Measurements from ENCODE around the gene ARSD.

ARSD gene

DNA sequence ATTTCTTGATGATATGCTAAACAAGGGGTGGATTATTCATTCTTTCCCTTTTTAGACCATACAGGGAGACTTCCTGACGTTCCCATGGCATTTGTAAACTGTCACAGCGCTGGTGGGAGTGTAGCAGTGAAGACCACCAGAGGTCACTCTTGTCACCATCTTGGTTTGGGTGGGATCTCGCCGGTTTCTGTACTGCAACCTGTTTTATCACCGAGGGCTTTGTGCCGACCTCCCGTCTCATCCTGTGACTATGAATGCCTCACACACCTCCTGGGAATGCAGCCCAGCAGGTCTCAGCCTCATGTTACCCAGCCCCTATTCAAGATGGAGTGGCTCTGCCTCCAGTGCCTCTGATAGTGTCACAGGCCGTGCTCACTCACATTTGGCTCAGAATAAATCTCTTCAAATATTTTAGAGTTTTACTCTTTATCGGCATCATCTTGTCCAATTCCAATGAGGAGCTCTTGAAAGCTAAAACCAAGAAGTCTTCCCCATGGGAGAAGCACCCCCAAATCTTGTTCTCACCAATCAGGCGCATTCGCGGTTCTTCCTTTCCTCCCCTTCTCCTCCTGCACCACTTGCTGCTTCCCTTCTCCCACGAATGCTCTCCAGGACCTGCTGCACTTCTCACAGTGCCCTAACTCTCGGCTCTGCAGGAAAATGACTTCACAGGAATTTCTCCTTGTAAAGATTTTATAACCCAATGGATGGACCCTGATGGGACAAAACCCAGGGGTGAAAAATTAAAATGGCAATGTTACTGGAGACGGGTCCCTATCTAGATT lies 39.2 kb downstream of the ARSD start:
- H3K4me3 ChIP-seq (ENCODE audit: low read depth, low read length) = peak overlapping the region; percentile 68
- DNase-seq (ENCODE audit: low read depth) = peak; percentile 51
- TF ChIP-seq, protein P1, sequence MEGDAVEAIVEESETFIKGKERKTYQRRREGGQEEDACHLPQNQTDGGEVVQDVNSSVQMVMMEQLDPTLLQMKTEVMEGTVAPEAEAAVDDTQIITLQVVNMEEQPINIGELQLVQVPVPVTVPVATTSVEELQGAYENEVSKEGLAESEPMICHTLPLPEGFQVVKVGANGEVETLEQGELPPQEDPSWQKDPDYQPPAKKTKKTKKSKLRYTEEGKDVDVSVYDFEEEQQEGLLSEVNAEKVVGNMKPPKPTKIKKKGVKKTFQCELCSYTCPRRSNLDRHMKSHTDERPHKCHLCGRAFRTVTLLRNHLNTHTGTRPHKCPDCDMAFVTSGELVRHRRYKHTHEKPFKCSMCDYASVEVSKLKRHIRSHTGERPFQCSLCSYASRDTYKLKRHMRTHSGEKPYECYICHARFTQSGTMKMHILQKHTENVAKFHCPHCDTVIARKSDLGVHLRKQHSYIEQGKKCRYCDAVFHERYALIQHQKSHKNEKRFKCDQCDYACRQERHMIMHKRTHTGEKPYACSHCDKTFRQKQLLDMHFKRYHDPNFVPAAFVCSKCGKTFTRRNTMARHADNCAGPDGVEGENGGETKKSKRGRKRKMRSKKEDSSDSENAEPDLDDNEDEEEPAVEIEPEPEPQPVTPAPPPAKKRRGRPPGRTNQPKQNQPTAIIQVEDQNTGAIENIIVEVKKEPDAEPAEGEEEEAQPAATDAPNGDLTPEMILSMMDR (IDR thresholded peaks at IDR 0.05; ENCODE audit: low read depth, low read length) = peak; percentile 31

DNA sequence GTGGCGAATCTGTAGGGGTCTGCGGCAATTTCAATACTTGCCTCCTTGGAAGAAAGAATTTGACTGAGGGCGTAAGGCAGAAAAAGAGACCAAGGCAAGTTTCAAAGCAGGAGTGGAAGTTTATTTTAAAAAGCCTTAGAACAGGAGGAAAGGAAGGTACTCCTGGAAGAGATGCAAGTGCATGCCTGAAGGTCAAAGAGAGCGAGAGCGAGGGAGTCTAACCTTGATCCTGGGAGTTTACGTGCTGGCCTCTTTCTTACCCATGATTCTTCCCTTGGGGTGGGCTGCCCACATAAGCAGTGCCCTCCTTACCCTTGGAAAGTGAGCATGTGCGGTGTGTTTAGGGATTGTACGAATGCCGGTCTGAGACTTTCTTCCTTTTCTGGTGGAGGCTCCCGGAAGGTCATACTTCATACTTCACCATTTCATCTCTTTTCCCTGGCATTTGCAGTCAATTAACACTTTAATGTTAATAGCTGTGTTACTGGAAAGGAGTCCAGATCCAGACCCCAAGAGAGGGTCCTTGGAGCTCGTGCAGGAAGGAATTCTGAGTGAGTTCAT lies 40.0 kb downstream of the ARSD start:
- TF ChIP-seq, protein P2, sequence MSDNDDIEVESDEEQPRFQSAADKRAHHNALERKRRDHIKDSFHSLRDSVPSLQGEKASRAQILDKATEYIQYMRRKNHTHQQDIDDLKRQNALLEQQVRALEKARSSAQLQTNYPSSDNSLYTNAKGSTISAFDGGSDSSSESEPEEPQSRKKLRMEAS (IDR thresholded peaks at IDR 0.05; ENCODE audit: low read depth, low read length) = no peak
- TF ChIP-seq, protein P1 (IDR thresholded peaks at IDR 0.05; ENCODE audit: low read depth, low read length) = no peak
- TF ChIP-seq POLR2A (IDR thresholded peaks at IDR 0.05; ENCODE audit: extremely low read depth, insufficient read length) (no peak), MYC (IDR thresholded peaks at IDR 0.05; ENCODE audit: low read depth, low read length) (no peak)
- DNase-seq (ENCODE audit: low read depth) = peak; percentile 9
- H3K4me3 ChIP-seq (ENCODE audit: low read depth, low read length) = peak overlapping the region; percentile 68

DNA sequence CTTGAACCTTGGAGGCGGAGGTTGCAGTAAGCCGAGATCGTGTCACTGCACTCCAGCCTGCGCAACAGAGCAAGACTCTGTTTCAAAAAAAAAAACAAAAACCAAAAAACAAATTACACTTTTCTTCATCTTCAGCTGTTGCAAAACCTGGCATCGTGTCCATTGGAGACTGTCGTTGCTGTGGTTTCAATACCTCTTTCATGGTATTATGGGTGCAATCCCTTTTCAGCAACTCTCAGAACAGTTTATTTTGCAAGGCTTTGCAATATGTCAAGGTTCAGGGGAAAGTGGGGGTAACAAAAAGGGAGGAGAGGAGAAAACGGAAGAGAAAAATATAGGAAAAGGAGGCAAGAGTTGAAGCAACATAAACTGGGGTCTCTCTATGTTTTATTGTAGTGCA lies 40.8 kb downstream of the ARSD start:
- no peak overlapping the region for H3K4me3 ChIP-seq (ENCODE audit: low read depth, low read length)
- no peak for TF ChIP-seq POLR2A (IDR thresholded peaks at IDR 0.05; ENCODE audit: extremely low read depth, insufficient read length)
- no peak for TF ChIP-seq MYC (IDR thresholded peaks at IDR 0.05; ENCODE audit: low read depth, low read length)
- TF ChIP-seq, protein P2 (IDR thresholded peaks at IDR 0.05; ENCODE audit: low read depth, low read length) = no peak
- TF ChIP-seq, protein P1 (IDR thresholded peaks at IDR 0.05; ENCODE audit: low read depth, low read length) = no peak
- DNase-seq (ENCODE audit: low read depth) = peak; percentile 61

DNA sequence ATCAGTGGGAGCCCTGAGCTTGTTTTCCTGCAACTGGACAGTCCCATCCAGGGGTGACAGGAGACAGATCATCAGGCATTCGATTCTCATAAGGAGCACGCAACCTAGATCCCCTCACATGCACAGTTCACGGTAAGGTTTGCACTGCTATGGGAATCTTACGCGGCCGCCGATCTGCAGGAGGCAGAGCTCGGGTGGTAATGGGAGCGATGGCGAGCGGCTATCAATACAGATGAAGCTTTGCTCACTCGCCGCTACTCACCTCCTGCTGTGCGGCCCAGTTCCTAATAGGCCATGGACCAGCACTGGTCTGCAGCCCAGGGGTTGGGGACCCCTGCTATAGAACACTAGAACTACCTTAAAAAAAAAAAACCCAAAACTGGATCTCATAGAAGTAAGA lies 45.4 kb downstream of the ARSD start:
- H3K4me3 ChIP-seq (ENCODE audit: low read depth, low read length) = no peak overlapping the region
- no peak for DNase-seq (ENCODE audit: low read depth)
- TF ChIP-seq POLR2A (IDR thresholded peaks at IDR 0.05; ENCODE audit: extremely low read depth, insufficient read length) = no peak

DNA sequence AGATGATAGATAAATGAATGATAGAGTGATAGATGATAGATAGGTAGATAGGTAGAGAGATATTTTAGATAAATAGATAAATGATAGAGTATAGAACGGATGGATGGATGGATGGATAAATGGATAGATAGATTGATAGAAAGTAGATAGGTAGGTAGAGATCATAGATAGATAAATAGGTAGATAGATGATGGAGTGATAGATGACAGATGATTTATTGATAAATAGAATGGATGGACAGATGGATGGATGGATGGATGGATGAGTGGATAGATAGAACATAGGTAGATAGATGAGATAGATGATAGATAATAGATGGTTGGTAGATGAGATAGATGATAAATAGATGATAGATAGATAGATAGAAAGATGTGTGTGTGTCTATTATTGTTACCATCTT lies 49.5 kb downstream of the ARSD start:
- H3K4me3 ChIP-seq (ENCODE audit: low read depth, low read length) = no peak overlapping the region
- no peak for DNase-seq (ENCODE audit: low read depth)
- no peak for TF ChIP-seq MYC (IDR thresholded peaks at IDR 0.05; ENCODE audit: low read depth, low read length)
- no peak for TF ChIP-seq POLR2A (IDR thresholded peaks at IDR 0.05; ENCODE audit: extremely low read depth, insufficient read length)
- TF ChIP-seq, protein P2 (IDR thresholded peaks at IDR 0.05; ENCODE audit: low read depth, low read length) = no peak
- TF ChIP-seq, protein P1 (IDR thresholded peaks at IDR 0.05; ENCODE audit: low read depth, low read length) = no peak

DNA sequence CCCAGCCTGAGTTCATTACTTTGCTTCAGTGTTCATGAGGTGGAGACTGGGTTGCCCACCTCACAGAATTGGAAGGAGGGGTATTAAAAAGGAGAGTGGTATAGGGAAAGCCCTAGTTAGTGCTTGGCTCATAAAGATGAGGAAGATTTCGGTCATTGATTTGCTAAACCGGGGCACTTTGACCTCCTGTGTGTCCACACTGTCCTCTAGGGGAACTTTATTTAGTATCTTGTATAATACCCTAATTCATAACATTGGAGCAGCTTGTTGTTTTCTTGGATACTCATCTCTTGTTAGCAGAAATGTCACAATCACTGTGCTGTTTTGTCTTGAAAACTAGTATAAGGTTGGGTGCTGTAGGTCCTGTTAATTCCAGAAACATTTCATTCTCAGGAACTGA lies 50.6 kb downstream of the ARSD start:
- no peak overlapping the region for H3K4me3 ChIP-seq (ENCODE audit: low read depth, low read length)
- TF ChIP-seq POLR2A (IDR thresholded peaks at IDR 0.05; ENCODE audit: extremely low read depth, insufficient read length) (no peak), MYC (IDR thresholded peaks at IDR 0.05; ENCODE audit: low read depth, low read length) (no peak)
- TF ChIP-seq, protein P2 (IDR thresholded peaks at IDR 0.05; ENCODE audit: low read depth, low read length) = no peak
- TF ChIP-seq, protein P1 (IDR thresholded peaks at IDR 0.05; ENCODE audit: low read depth, low read length) = no peak
- DNase-seq (ENCODE audit: low read depth) = no peak
